Brain microvascular endothelial cell (primary cell): ENCODE results near the gene FCGR1A.
"Not testable (repeated sequence)": the region's sequence is repeated elsewhere in the genome, so short reads cannot be mapped to it uniquely, and the experiment has no call there.

Experiments used
- DNase-seq: peaks from one replicate; pipeline ENCODE4 v3.0.0-alpha.2; 2020
- H3K27ac ChIP-seq: fragments of 250-450 bp; sonication (Bioruptor Pico); 2 replicates; pipeline ENCODE4 v1.5.1; 2020; ENCODE audit warnings: mild to moderate bottlenecking, moderate library complexity
- H3K27me3 ChIP-seq: fragments of 250-450 bp; sonication (Bioruptor Pico); replicated peaks from 2 replicates; pipeline ENCODE4 v1.5.1; 2020; ENCODE audit warnings: mild to moderate bottlenecking
- H3K36me3 ChIP-seq: fragments of 250-450 bp; sonication (Bioruptor Pico); replicated peaks from 2 replicates; pipeline ENCODE4 v1.5.1; 2020; ENCODE audit warnings: mild to moderate bottlenecking
- H3K4me3 ChIP-seq: 2 replicates; pipeline ENCODE4 v1.5.1; 2011; ENCODE audit warnings: low read depth, mild to moderate bottlenecking, control low read depth, low read length, moderate library complexity
- in situ Hi-C: cut with HindIII; loops from 2 replicates; pipeline ENCODE4 v1.10.0; 2017; ENCODE audit warnings: low sequenced_read_pairs, low pct_ligation_motif_present

FCGR1A gene

GRCh38 chr1:149764087-149764800 is 18.2 kb upstream of the FCGR1A start:
- H3K4me3 ChIP-seq, in situ Hi-C loops, H3K27ac ChIP-seq, H3K27me3 ChIP-seq, H3K36me3 ChIP-seq, DNase-seq: not testable (repeated sequence)

DNA sequence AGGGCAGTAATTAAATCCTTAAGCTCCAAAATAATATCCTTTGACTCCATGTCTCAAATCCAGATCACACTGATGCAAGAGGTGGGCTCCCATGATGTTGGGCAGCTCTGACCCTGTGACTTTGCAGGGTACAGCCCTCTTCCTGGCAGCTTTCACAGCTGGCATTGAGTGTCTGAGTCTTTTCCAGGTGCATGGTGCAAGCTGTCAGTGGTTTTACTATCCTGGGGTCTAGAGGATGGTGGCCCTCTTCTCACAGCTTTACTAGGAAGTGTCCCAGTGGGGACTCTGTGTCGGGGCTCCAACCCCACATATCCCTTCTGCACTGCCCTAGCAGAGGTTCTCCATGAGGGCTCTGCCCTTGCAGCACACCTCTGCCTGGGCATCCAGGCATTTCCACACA is 16.3 kb upstream of the FCGR1A start:
- H3K4me3 ChIP-seq, DNase-seq, H3K27ac ChIP-seq, H3K36me3 ChIP-seq, H3K27me3 ChIP-seq, in situ Hi-C loops: not testable (repeated sequence)

GRCh38 chr1:149769216-149769615 is 13.3 kb upstream of the FCGR1A start:
- DNase-seq, H3K27me3 ChIP-seq, H3K4me3 ChIP-seq, H3K27ac ChIP-seq, H3K36me3 ChIP-seq, in situ Hi-C loops: not testable (repeated sequence)

- in situ Hi-C loops, H3K36me3 ChIP-seq, H3K27me3 ChIP-seq, H3K4me3 ChIP-seq, DNase-seq, H3K27ac ChIP-seq: not testable (repeated sequence)
Observed at GRCh38 chr1:149770661-149771060, 11.8 kb upstream of the FCGR1A start.

DNA sequence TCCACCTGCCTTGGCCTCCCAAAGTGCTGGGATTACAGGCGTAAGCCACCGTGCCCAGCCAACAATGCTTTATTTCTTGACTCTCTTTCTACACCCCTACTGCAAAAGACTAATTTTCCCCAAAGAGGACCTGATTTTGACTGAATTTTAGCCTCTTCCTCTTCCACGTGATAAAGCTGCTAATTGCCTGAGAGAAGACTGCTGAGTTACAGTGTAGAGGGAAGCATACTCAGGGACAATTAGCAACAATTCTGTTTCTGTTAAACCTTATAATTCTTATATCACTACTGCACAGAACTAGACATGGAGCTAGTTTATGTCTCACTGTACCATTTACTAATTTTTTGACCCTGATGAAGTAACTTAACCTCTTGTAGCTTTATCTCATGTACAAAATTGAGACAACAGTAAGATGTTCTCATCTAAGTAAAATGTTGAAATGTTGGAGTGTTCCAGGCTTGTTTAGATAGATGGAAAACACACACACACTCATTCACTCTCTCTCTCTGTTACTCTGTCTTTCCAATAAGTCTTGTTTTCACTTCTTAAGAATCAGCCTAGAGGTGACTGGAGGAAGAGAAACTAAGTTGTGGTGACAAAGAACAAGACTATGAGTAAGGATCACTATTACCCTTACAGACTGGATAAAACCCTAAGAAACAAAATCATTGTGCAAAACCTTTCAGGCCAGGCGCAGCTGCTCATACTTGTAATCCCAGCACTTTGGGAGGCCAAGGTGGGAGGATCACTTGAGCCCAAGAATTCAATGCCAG is 10.7 kb upstream of the FCGR1A start:
- H3K27ac ChIP-seq, H3K36me3 ChIP-seq, in situ Hi-C loops, H3K4me3 ChIP-seq, H3K27me3 ChIP-seq, DNase-seq: not testable (repeated sequence)

DNA sequence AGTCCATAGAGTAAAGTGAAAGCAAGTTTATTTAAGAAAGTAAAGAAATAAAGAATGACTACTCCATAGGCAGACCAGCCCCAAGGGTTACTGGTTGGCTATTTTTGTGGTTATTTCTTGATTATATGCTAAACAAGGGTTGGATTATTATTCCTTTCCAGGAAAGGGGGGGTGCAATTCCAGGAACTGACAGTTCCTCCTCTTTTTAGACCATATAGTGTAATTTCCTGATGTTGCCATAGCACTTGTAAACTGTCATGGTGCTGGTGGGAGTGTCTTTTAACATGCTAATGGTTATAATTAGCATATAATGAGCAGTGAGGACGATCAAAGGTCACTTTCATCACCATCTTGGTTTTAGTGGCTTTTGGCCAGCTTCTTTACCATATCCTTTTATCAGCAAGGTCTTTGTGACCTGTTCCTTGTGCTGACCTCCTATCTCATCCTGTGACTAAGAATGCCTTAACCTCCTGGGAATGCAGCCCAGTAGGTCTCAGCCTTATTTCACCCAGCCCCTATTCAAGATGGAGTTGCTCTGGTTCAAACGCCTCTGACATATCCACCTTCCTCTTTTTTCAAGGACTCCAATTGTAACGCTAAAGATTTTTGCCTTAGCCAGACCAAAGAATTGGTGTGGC is 6.9 kb upstream of the FCGR1A start:
- H3K36me3 ChIP-seq, in situ Hi-C loops, H3K27ac ChIP-seq, H3K4me3 ChIP-seq, DNase-seq, H3K27me3 ChIP-seq: not testable (repeated sequence)

DNA sequence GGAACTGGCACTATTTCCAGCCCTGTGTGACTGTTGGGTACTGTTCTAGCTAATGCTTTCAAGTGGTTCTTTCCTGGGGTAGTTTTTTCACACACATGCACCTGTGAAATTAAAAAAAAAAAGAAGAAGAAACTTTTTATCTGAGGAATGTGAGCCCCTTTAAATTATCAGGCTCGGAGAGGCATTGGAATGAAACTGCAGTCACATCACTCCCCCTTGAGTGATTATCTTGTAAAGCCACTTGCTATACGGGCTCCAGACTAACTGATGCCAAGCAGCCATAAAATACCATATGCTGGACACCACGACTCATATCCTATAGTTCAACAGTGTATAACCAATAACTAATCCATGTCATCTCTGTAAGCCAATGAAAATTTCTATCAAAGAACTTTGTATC is 5.4 kb upstream of the FCGR1A start:
- DNase-seq, in situ Hi-C loops, H3K36me3 ChIP-seq, H3K27ac ChIP-seq, H3K4me3 ChIP-seq, H3K27me3 ChIP-seq: not testable (repeated sequence)

DNA sequence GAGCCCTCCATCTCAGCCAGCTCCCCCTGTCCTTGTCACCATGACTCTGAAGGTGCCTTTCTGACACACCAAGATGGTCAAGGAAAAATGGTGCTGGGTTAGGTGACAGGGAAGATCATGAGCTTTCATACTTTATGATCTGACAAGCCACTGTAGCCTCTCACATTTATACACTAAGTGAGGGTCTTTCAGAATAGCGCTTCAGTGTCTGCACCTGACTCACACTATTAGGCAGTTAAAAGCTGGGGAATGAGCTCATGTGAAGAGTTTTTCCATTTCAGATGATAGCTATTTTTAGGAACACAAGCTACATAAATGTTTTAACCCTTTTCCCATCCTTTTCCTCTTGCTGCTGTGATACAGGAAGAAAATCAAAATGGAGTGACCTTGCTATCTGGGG is 4.2 kb upstream of the FCGR1A start:
- H3K27me3 ChIP-seq, in situ Hi-C loops, DNase-seq, H3K36me3 ChIP-seq, H3K27ac ChIP-seq, H3K4me3 ChIP-seq: not testable (repeated sequence)

DNA sequence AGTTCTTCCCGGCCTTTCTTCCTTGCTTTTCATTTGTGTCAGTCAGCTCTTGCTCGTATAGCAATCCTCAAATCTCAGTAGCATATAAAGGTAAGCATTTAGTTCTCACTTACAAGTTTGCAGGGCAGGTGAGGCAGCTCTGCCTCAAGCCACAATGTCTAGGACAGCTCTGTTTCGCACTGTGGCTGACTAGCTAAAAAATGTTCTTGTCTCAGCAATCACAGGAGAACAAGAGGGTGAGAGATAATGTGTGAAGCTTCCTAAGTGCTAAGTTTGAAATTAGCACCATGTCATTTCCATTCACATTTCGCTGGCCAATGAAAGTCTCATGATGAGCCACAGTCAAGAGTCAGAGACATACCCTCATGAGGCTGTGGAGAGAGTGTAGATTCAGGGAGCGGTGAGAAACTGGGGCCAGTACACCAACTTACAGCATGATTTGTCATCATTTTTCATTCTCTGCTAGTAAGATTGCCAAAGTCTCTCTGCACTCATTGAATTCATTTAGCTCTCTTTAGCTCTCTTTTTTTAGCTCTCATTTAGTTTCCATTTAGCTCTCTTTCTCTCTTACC is 995 bp upstream of the FCGR1A start:
- in situ Hi-C loops, result not testable (repeated sequence)

GRCh38 chr1:149783289-149783688 is 795 bp downstream of the FCGR1A start:
- H3K27me3 ChIP-seq, H3K4me3 ChIP-seq, H3K27ac ChIP-seq, H3K36me3 ChIP-seq, DNase-seq, in situ Hi-C loops: not testable (repeated sequence)

More for the DNA sequence above, 995 bp upstream of the FCGR1A start:
- H3K36me3 ChIP-seq, H3K27ac ChIP-seq, H3K27me3 ChIP-seq, H3K4me3 ChIP-seq, DNase-seq: not testable (repeated sequence)

- H3K4me3 ChIP-seq, in situ Hi-C loops, H3K27ac ChIP-seq: not testable (repeated sequence)
Observed at GRCh38 chr1:149783868-149784267, 1.4 kb downstream of the FCGR1A start.

GRCh38 chr1:149787688-149788451 is 5.4 kb downstream of the FCGR1A start:
- H3K36me3 ChIP-seq, in situ Hi-C loops, H3K4me3 ChIP-seq, H3K27me3 ChIP-seq, H3K27ac ChIP-seq: not testable (repeated sequence)
- DNase-seq, result peak; percentile 2

More at GRCh38 chr1:149783868-149784267, 1.4 kb downstream of the FCGR1A start:
- not testable (repeated sequence) for DNase-seq, H3K27me3 ChIP-seq, H3K36me3 ChIP-seq
